Right ventricle myocardium inferior (tissue), 1 donor: ENCODE measurements around the gene FRY. TPM values are rescaled to one million over a fixed set of nuclear protein-coding genes. Genes with fewer than 3 reads are reported as not detected.
A peak's percentile ranks its signal among the peaks of the same experiment; 100 is the strongest.
"Not testable (repeated sequence)": the region's sequence is repeated elsewhere in the genome, so short reads cannot be mapped to it uniquely, and the experiment has no call there.

ENCODE experiments used
- ATAC-seq: fragments of 200-7000 bp; cut with Tn5 transposase; one replicate; pipeline ENCODE4 v1.9.1; 2020; ENCODE audit warnings: mild to moderate bottlenecking, moderate library complexity
- DNase-seq: peaks from one replicate; pipeline ENCODE4 v3.0.0; 2021; ENCODE audit errors: missing footprints
- intact Hi-C: fragments of 100-400 bp; cut with DNase I; formaldehyde crosslinking; loops from one replicate; pipeline ENCODE4 v1.11.0; 2022
- total RNA-seq: library from RNA; stranded (reverse); fragmentation: NEBNext Ultra II Directional; extraction: Animal tissue kit (Norgen Biotek cat#: 25700); gene quantifications from one replicate; pipeline ENCODE4 v1.2.1, GENCODE V29; 2021
- donor health status: DM: no; HTN: yes; CAD: no; lungs with severe emphysema.

Gene FRY
- total RNA-seq, 1 donor from 2014 or later, result 146 TPM

- ATAC-seq (no peak), DNase-seq (no peak)
- intact Hi-C loops, result no loop called here
Measured at GRCh38 chr13:32036757-32037156, 5.2 kb downstream of the FRY start.

GRCh38 chr13:32037471-32037870 is 5.9 kb downstream of the FRY start:
- ATAC-seq, result no peak
- no peak for DNase-seq
- intact Hi-C loops, result no loop called here

GRCh38 chr13:32038343-32038742 is 6.8 kb downstream of the FRY start:
- ATAC-seq, result no peak
- intact Hi-C loops, result no loop called here

GRCh38 chr13:32039056-32039455 is 7.5 kb downstream of the FRY start:
- intact Hi-C loops, result no loop called here
- no peak for DNase-seq
- ATAC-seq, result no peak

More at GRCh38 chr13:32038343-32038742, 6.8 kb downstream of the FRY start:
- no peak for DNase-seq

GRCh38 chr13:32039528-32039927 is 8.0 kb downstream of the FRY start:
- DNase-seq (no peak), ATAC-seq (no peak)
- intact Hi-C loops, result no loop called here

GRCh38 chr13:32040052-32040642 is 8.6 kb downstream of the FRY start:
- DNase-seq, result no peak
- no peak for ATAC-seq
- intact Hi-C loops, result no loop called here

GRCh38 chr13:32040689-32041088 is 9.1 kb downstream of the FRY start:
- DNase-seq (no peak), ATAC-seq (no peak)
- intact Hi-C loops, result no loop called here

- intact Hi-C loops, result no loop called here
- DNase-seq (no peak), ATAC-seq (no peak)
Measured at GRCh38 chr13:32041429-32041828, 9.9 kb downstream of the FRY start.

- DNase-seq (no peak), ATAC-seq (no peak)
- intact Hi-C loops, result no loop called here
Measured at GRCh38 chr13:32042551-32042950, 11.0 kb downstream of the FRY start.

GRCh38 chr13:32044446-32044845 is 12.9 kb downstream of the FRY start:
- ATAC-seq (no peak), DNase-seq (no peak)
- intact Hi-C loops, result no loop called here

- DNase-seq, result no peak
- no peak for ATAC-seq
- intact Hi-C loops, result no loop called here
Measured at GRCh38 chr13:32045537-32045936, 14.0 kb downstream of the FRY start.

GRCh38 chr13:32045982-32046785 is 14.6 kb downstream of the FRY start:
- DNase-seq (no peak), ATAC-seq (peak; percentile 74)
- intact Hi-C loops, result no loop called here

- ATAC-seq (no peak), DNase-seq (no peak)
- intact Hi-C loops, result no loop called here
Measured at GRCh38 chr13:32047088-32047487, 15.5 kb downstream of the FRY start.

GRCh38 chr13:32047793-32048192 is 16.2 kb downstream of the FRY start:
- ATAC-seq (no peak), DNase-seq (no peak)

GRCh38 chr13:32048816-32049215 is 17.2 kb downstream of the FRY start:
- DNase-seq (no peak), ATAC-seq (no peak)
- intact Hi-C loops, result no loop called here

More at GRCh38 chr13:32047793-32048192, 16.2 kb downstream of the FRY start:
- intact Hi-C loops, result no loop called here

- no peak for DNase-seq
- no peak for ATAC-seq
- intact Hi-C loops, result no loop called here
Measured at GRCh38 chr13:32051156-32051555, 19.6 kb downstream of the FRY start.

GRCh38 chr13:32056316-32056715 is 24.7 kb downstream of the FRY start:
- ATAC-seq (no peak), DNase-seq (no peak)
- intact Hi-C loops, result no loop called here

- intact Hi-C loops, ATAC-seq, DNase-seq: not testable (repeated sequence)
Measured at GRCh38 chr13:32057325-32057724, 25.8 kb downstream of the FRY start.

- intact Hi-C loops, result no loop called here
- ATAC-seq (no peak), DNase-seq (no peak)
Measured at GRCh38 chr13:32059511-32059984, 28.0 kb downstream of the FRY start.

GRCh38 chr13:32060401-32060878 is 28.9 kb downstream of the FRY start:
- DNase-seq (no peak), ATAC-seq (peak; percentile 94)
- intact Hi-C loops, result loop anchor here (5.0 kb wide), 2 partner anchors 57 to 102 kb away; no protein-coding TSS in a partner anchor
